PC-3 (cell line): Measurements from ENCODE around the gene UBL4A.

ENCODE experiments used
- EZH2 ChIP-seq: fragments of 300-600 bp; sonication (generic); IDR thresholded peaks from one replicate; pipeline ENCODE4 v1.6.1; 2017; ENCODE audit warnings: antibody characterized with exemption, mild to moderate bottlenecking, low read length; ENCODE audit not compliant: unreplicated experiment
- EZH2phosphoT487 ChIP-seq: fragments of 300-600 bp; sonication (generic); IDR thresholded peaks from 2 replicates; pipeline ENCODE4 v1.6.1; 2018; ENCODE audit warnings: mild to moderate bottlenecking, antibody characterized with exemption, low read length, borderline replicate concordance
- TF ChIP-seq, protein P1 (sequence below): fragments of 300-600 bp; sonication (generic); conservative IDR thresholded peaks from 2 replicates; pipeline ENCODE4 v1.5.1; 2017; ENCODE audit warnings: antibody characterized with exemption, low read depth, mild to moderate bottlenecking, low read length

DNA sequence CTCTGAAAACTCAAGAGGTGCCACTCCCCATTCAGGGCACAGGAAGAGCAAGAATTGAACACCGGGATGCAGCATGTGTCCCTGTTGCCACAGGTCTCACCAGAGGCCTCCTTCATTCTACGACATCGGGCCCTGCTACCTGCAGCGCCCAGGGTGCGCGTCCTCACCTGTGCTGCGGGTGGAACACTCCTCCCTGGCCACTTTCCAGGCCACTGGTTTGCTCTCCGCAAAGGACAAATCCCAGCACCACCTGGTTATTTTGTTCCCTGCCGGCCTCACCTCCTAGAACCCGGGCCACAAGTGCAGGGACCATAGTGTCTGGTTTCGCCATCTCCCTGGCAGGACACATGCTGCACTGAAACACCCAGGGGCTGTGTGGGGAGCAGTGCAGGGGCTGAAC, 43.9 kb upstream of the UBL4A start:
- TF ChIP-seq, protein P1, sequence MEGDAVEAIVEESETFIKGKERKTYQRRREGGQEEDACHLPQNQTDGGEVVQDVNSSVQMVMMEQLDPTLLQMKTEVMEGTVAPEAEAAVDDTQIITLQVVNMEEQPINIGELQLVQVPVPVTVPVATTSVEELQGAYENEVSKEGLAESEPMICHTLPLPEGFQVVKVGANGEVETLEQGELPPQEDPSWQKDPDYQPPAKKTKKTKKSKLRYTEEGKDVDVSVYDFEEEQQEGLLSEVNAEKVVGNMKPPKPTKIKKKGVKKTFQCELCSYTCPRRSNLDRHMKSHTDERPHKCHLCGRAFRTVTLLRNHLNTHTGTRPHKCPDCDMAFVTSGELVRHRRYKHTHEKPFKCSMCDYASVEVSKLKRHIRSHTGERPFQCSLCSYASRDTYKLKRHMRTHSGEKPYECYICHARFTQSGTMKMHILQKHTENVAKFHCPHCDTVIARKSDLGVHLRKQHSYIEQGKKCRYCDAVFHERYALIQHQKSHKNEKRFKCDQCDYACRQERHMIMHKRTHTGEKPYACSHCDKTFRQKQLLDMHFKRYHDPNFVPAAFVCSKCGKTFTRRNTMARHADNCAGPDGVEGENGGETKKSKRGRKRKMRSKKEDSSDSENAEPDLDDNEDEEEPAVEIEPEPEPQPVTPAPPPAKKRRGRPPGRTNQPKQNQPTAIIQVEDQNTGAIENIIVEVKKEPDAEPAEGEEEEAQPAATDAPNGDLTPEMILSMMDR: no peak
- TF ChIP-seq EZH2 (no peak), EZH2phosphoT487 (no peak)
